Stimulated activated CD4-positive, alpha-beta T cell treated with anti-CD3 and anti-CD28 coated beads, TNF-alpha, amount 100 ng/mL, for 48 hours (primary cell): ENCODE results near the gene AK6.
"Not testable (repeated sequence)": the region's sequence is repeated elsewhere in the genome, so short reads cannot be mapped to it uniquely, and the experiment has no call there.

ENCODE experiments used
- DNase-seq, 3 donors: peaks; one replicate each; pipeline ENCODE4 v3.0.0-alpha.2; 2020; ENCODE audit warnings: low read depth in 3 of 3

AK6 gene

GRCh38 chr5:69335341-69335935, 33.9 kb downstream of the AK6 start:
- no peak for DNase-seq

DNA sequence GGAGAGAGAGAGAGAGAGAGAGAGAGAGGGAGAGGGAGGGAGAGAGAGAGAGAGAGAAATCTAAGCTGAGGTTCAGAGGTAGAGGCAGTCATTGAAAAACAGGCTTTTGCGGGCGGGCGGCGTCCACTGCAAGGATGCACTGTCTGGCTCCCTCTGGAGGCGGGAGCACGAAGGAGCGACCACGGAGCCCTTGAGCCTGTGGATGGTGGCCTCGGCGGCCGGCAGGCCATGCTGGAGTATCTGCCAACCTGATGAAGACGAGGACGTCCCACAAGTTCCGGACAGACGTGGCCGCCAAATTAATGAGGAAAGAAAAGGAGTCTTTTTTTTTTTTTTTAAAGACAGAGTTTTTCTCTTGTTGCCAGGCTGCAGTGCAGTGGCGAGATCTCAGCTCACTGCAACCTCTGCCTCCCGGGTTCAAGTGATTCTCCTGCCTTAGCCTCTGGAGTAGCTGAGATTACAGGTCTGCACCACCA, 34.5 kb downstream of the AK6 start:
- DNase-seq: peak; percentile 50 to 74 (median 66)

DNA sequence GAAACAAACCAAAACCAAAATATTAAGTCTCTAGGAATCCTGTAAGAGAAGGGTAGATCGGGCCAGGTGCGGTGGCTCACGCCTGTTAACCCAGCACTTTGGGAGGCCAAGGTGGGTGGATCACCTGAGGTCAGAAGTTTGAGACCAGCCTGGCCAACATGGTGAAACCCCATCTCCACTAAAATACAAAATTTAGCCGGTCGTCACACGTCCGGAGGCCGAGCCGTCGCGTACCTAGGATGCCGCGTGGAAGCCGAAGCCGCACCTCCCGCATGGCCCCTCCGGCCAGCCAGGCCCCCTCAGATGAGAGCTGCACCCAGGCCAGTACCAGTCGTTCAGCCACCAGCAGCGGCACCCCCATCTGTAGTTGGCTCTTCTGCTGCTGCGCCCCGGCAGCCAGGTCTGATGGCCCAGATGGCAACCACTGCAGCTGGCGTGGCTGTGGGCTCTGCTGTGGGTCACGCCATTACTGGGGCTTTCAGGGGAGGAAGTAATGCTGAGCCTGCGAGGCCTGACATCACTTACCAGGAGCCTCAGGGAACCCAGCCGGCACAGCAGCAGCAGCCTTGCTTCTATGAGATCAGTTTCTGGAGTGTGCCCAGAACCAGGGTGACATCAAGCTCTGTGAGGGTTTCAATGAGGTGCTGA, 35.5 kb downstream of the AK6 start:
- DNase-seq: not testable (repeated sequence)

DNA sequence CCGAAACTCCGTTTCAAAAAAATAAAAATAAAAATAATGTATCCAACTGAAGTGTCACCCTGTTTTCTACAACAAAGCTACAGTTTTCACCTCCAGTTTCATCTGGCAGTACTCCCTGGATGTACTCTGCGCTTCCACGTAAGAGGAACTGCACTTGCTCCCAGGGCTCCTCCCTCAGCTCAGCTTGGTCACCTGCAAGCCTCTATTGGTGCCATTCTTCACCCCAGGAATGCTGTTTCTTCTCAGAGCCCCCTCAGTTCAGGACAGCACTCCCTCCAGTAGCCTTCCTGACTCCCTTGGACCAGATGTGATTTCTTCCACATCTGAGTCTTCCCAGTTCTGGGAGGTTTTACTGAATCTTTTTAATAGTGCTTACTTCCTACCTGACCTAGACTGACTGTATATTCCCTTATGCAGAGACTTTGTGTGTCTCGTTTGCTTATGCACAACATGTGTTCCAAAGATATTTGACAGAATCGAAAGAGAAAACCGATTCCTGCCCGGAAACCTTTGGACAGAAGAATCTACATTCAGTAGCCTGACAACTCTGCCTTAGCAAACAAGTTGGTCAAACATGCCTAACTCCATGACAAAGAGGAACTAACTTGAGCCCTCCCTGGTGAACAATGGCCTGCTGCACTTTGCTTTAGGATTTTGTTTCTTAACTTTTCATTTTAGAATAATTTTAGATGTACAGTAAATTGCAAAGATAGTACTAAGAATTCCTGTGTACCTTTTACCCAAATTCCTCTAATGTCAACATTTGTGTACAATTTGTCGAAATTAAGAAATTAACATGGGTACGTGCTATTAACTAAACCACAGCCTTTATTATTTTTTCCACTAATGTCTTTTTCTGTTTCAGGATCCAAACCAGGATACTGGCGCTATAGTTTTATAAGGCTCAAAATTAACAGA, 37.5 kb downstream of the AK6 start:
- no peak for DNase-seq

DNA sequence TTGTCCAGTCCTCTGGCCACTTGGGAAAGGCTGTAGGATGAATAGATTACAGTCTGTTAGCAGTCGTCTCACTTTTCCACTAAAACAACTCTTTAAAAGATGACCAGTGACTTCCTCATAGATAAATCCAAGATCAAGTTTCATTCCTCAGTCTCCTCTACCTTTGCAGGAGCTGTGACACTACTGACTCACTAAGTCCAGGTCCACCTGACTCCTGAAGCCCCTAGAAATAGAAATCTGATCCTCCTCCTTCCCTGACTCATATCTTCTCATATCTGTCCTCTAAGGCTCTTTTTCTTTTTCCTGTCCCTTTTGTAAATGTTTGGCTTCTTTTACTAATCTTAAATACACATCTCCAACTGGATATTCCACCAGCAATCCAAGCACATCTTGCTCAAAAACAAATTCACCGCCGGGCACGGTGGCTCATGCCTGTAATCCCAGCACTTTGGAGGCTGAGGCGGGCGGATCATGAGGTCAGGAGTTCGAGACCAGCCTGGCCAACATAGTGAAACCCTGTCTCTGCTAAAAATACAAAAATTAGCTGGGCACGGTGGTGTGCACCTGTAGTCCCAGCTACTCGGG, 39.3 kb downstream of the AK6 start:
- DNase-seq: no peak

GRCh38 chr5:69326365-69326764, 43.0 kb downstream of the AK6 start:
- no peak for DNase-seq

GRCh38 chr5:69317391-69317790, 51.9 kb downstream of the AK6 start:
- DNase-seq: no peak

DNA sequence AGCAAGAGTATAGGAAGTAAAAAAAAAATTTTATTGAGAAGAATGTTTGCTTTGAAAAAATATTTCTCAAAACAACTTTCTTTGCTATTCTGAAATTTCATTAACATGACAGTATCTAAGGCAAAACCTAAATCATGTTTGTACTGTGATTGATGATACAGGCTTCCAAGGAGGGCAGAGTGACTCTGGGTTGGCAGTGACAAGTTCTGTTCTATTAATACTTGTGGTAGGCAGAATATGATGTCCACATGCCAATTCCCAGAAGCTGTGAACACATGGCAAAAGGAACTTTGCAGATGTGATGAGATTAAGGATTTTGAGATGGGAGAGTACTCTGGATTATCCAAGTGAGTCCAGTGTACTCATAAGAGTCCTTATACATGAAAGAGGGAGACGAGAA, 53.3 kb downstream of the AK6 start:
- DNase-seq: no peak

- no peak for DNase-seq
These were observed 55.9 kb downstream of the AK6 start for GRCh38 chr5:69313428-69313827.

- no peak for DNase-seq
These were observed 56.7 kb downstream of the AK6 start for GRCh38 chr5:69312459-69313160.

GRCh38 chr5:69309380-69309779, 59.9 kb downstream of the AK6 start:
- no peak for DNase-seq

GRCh38 chr5:69308046-69308553, 61.2 kb downstream of the AK6 start:
- DNase-seq: no peak

DNA sequence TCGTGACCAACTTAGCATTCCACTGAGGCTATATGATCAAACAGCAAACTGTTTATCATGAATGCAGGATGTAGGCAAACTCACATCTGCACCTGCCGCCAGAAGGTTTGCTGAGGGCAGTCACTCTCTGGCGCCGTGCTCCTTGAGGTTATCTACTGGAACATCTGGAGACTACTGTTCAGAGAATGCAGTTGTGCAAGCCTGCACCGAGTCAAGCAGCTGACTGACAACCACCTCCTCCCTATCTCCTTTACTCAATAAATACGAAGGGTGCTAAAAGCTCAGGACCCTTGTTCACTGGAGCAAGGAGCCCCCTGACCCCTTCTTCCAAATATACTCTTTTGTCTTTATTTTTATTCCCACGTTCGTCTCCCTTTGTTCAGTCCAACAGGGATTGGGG, 63.8 kb downstream of the AK6 start:
- DNase-seq: no peak
